Hepatic stellate cell (primary cell): ENCODE measurements around the gene AFF4.

ENCODE experiments used
- DNase-seq: peaks from one replicate; pipeline ENCODE4 v3.0.0; 2011; ENCODE audit warnings: low spot score

The AFF4 gene

GRCh38 chr5:132826424-132827082, 136.9 kb downstream of the AFF4 start:
- no peak for DNase-seq

DNA sequence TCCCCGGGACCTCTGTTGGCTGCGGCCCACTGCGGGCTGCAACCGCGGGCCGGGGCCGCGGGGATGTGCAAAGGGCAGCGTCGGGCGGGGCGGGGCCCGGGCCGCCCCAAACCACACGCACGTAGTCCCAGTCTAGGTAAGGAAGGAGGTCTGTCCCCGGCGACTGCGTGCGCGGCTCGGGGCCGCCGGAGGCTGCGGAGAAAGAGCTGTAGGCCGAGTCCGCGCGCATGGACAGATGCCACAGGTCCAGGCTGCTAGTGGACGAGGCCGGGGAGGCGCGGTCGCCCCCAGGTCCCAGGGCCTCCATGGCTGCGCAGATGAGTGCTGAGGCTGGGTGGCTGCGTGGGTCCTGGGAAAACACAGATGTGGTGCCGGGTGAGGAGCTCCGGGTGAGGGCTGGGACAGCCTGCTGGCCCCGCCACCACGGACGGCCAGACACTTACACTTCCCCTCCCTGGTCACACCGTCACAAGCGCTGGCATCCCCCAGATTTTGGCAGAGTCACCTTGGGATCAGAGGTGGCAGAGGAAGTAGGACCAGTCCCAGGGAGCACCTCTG, 137.5 kb downstream of the AFF4 start:
- no peak for DNase-seq
